BLaER1 treated with 17β-estradiol and CSF1 and Interleukin-3, amounts not matched to agents 10 nM and 100 nM (cell line): ENCODE measurements around the gene ATP1B3.
A peak's percentile ranks its signal among the peaks of the same experiment; 100 is the strongest.
"Not testable (repeated sequence)": the region's sequence is repeated elsewhere in the genome, so short reads cannot be mapped to it uniquely, and the experiment has no call there.

Source experiments
- H3K27ac ChIP-seq, 11 experiments: shearing (Covaris generic); formaldehyde crosslinking; 2 replicates each; pipeline ENCODE4 v1.8.1; 2022
- H3K27me3 ChIP-seq, 11 experiments: shearing (Covaris generic); formaldehyde crosslinking; 2 replicates each; pipeline ENCODE4 v1.8.1; 2022
- H3K36me3 ChIP-seq, 11 experiments: shearing (Covaris generic); formaldehyde crosslinking; 2 replicates each; pipeline ENCODE4 v1.8.1; 2022
- H3K4me1 ChIP-seq, 10 experiments: shearing (Covaris generic); formaldehyde crosslinking; 2 replicates each; pipeline ENCODE4 v1.8.1; 2022
- H3K4me2 ChIP-seq, 11 experiments: shearing (Covaris generic); formaldehyde crosslinking; 2 replicates each; pipeline ENCODE4 v1.8.1; 2022
- H3K4me3 ChIP-seq, 10 experiments: shearing (Covaris generic); formaldehyde crosslinking; 2 replicates each; pipeline ENCODE4 v1.8.1; 2022
- H3K9ac ChIP-seq, 11 experiments: shearing (Covaris generic); formaldehyde crosslinking; 2 replicates each; pipeline ENCODE4 v1.8.1; 2022
- H3K9me3 ChIP-seq, 11 experiments: shearing (Covaris generic); formaldehyde crosslinking; replicated peaks in 1 of 11; 2 replicates each; pipeline ENCODE4 v1.8.1; 2022
- H4K20me1 ChIP-seq, 11 experiments: shearing (Covaris generic); formaldehyde crosslinking; 2 replicates each; pipeline ENCODE4 v1.8.1; 2022
- Cebpa-rat ChIP-seq, 11 experiments: shearing (Covaris generic); IDR thresholded peaks; 2 replicates each; pipeline ENCODE4 v1.8.1; 2022

The ATP1B3 gene

DNA sequence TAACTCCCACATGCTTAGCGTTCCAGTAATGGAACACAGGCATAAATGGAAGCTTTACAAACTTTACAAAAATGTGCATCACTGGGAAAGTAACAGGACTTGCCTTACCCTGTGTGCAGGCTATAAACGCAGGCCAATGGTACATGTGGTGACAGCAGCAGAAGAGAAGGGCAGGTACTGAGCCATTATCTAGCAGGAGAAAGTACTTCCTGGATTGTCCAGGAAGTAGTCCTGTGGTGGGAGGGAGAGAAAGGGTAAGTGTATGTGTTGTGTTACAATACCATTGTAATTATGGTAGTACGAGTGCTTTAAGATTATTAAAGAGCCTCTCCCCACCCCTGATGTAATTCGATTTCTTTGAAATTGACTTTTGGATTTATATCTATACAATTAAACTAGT is 5.3 kb downstream of the ATP1B3 start:
- peak overlapping the region; percentile 31 to 95 (median 57) for H3K4me2 ChIP-seq
- no peak for TF ChIP-seq Cebpa-rat (IDR thresholded peaks at IDR 0.05)
- H3K36me3 ChIP-seq = peaks cover 29 to 68% (median 55%) of the 10 kb centered on the region in 11 experiments
- H3K4me1 ChIP-seq = peaks cover 18 to 68% (median 40%) of the 10 kb centered on the region in 10 experiments
- peaks cover 0 to 17% (median 11%) of the 10 kb centered on the region in 11 experiments; a peak in 17 of 22 replicates for H3K9me3 ChIP-seq
- H3K27me3 ChIP-seq = no peaks in the 10 kb centered on the region
- peaks cover 43 to 100% (median 92%) of the 10 kb centered on the region in 11 experiments; a peak in 21 of 22 replicates for H4K20me1 ChIP-seq
- H3K9ac ChIP-seq = no peak overlapping the region
- no peak overlapping the region for H3K27ac ChIP-seq
- no peak overlapping the region for H3K4me3 ChIP-seq

DNA sequence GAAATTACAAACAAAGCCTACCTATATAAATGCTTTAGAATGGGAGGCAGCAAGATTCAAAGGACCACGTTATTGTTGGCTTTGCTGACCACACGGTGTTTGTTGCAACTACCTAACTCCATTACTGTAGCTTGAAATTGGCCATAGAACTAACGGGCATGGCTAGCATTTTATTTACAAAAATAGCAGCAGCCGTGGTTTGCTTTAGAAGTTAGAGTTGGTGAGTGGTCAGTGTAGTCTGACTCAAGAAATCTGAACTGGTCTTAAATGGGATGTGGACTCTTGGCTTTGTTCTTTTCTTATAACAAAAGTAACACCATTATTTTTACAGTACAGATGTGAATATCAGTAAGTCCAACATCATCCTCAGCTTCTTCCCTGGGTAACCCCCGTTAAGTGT is 10.6 kb downstream of the ATP1B3 start:
- Histone ChIP-seq H3K4me2 (no peak overlapping the region), H4K20me1 (peaks cover 28 to 100% (median 80%) of the 10 kb centered on the region in 11 experiments; a peak in 21 of 22 replicates), H3K27ac (no peak overlapping the region), H3K4me1 (peaks cover 0 to 43% (median under 1%) of the 10 kb centered on the region in 10 experiments; a peak in 9 of 20 replicates), H3K36me3 (peaks cover 50 to 84% (median 74%) of the 10 kb centered on the region in 11 experiments), H3K9ac (no peak overlapping the region), H3K9me3 (peaks cover 18 to 43% (median 38%) of the 10 kb centered on the region in 11 experiments), H3K27me3 (no peaks in the 10 kb centered on the region), H3K4me3 (no peak overlapping the region)
- no peak for TF ChIP-seq Cebpa-rat (IDR thresholded peaks at IDR 0.05)

DNA sequence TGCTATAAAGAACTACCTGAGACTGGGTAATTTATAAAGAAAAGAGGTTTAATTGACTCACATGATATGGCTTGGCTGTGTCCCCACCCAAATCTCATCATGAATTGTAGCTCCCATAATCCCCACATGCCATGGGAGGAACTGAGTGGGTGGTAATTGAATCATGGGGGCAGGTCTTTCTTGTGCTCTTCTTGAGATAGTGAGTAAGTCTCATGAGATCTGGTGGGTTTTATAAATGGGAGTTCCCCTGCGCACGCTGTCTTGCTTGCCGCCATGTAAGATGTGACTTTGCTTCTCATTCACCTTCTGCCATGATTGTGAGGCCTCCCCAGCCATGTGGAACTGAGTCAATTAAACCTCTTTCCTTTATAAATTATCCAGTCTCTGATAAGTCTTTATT is 12.1 kb downstream of the ATP1B3 start:
- H3K4me2 ChIP-seq, H3K4me3 ChIP-seq, H3K27me3 ChIP-seq, H3K27ac ChIP-seq, H3K9ac ChIP-seq: not testable (repeated sequence)
- H4K20me1 ChIP-seq = peaks cover 19 to 100% (median 80%) of the 10 kb centered on the region in 11 experiments; a peak in 20 of 22 replicates
- peaks cover 0 to 43% (median 0%) of the 10 kb centered on the region in 10 experiments; a peak in 7 of 20 replicates for H3K4me1 ChIP-seq
- H3K9me3 ChIP-seq = peaks cover 18 to 43% (median 38%) of the 10 kb centered on the region in 11 experiments
- peaks cover 39 to 82% (median 69%) of the 10 kb centered on the region in 11 experiments for H3K36me3 ChIP-seq

DNA sequence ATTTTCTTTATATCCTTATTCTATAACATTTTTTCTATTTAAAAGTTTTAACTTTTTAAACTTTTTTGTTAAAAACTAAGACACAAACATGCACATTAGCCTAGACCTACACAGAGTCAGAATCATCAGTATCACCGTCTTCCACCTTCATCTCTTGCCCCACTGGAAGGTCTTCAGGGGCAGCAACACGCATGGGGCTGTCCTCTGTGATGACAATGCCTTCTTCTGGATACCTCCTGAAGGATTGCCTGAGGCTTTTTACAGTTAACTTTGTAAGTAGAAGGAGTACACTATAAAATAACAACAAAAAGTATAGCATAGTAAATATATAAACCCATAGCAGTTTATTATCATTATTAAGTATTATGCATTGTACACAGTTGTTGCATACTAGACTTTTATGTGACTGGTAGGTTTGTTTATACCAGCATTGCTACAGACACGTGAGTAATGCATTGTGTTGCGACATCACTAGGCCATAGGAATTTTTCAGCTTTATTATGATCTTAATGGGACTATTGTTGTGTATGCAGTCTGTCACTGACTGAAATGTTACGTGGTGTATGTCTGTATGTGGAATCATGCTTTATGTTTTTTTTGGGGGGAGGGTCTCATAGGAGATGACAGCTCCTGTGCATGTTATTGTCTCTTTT is 18.2 kb downstream of the ATP1B3 start:
- TF ChIP-seq Cebpa-rat (IDR thresholded peaks at IDR 0.05) = peak in 5 of 11 experiments; percentile 41 to 84 (median 66); a peak in 9 of 22 replicates
- peak overlapping the region in 7 of 11 experiments; percentile 0 to 47 (median 19); a peak in 8 of 22 replicates for H3K4me2 ChIP-seq
- no peak overlapping the region for H3K4me3 ChIP-seq
- peaks cover 44 to 82% (median 70%) of the 10 kb centered on the region in 11 experiments for H3K36me3 ChIP-seq
- H3K9ac ChIP-seq = no peak overlapping the region
- peaks cover 0 to 49% (median 10%) of the 10 kb centered on the region in 10 experiments; a peak in 13 of 20 replicates for H3K4me1 ChIP-seq
- H3K27me3 ChIP-seq = no peaks in the 10 kb centered on the region
- H4K20me1 ChIP-seq = peaks cover 5 to 87% (median 61%) of the 10 kb centered on the region in 11 experiments; a peak in 19 of 22 replicates
- peak overlapping the region in 3 of 11 experiments; percentile 12 to 17 (median 14); a peak in 2 of 22 replicates for H3K27ac ChIP-seq
- H3K9me3 ChIP-seq = peaks cover 11 to 40% (median 31%) of the 10 kb centered on the region in 11 experiments

DNA sequence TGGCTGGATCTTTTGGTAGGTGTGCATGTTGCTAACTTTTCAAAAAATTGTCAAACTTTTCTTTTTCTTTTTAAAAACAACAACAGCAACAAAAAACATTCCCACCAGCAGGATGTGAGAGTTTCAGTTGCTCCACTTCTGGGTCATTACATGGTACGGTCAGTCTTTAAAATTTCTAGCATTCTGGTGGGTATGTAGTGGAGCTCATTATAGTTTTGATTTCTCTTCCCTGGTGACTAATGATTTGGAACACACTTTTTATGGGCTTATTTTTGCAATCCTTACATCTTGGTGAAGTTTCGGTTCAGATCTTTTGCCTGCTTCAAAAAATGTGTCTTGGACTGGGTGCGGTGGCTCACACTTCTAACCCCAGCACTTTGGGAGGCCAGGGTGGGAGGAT is 19.3 kb downstream of the ATP1B3 start:
- no peak overlapping the region for H3K4me3 ChIP-seq
- H3K9ac ChIP-seq = no peak overlapping the region
- H3K4me1 ChIP-seq = peaks cover 0 to 41% (median 10%) of the 10 kb centered on the region in 10 experiments; a peak in 13 of 20 replicates
- TF ChIP-seq Cebpa-rat (IDR thresholded peaks at IDR 0.05) = no peak
- H4K20me1 ChIP-seq = peaks cover 5 to 87% (median 61%) of the 10 kb centered on the region in 11 experiments; a peak in 19 of 22 replicates
- no peak overlapping the region for H3K4me2 ChIP-seq
- H3K27me3 ChIP-seq = no peaks in the 10 kb centered on the region
- H3K27ac ChIP-seq = no peak overlapping the region
- H3K36me3 ChIP-seq = peaks cover 54 to 86% (median 79%) of the 10 kb centered on the region in 11 experiments
- H3K9me3 ChIP-seq = peaks cover 21 to 50% (median 41%) of the 10 kb centered on the region in 11 experiments

DNA sequence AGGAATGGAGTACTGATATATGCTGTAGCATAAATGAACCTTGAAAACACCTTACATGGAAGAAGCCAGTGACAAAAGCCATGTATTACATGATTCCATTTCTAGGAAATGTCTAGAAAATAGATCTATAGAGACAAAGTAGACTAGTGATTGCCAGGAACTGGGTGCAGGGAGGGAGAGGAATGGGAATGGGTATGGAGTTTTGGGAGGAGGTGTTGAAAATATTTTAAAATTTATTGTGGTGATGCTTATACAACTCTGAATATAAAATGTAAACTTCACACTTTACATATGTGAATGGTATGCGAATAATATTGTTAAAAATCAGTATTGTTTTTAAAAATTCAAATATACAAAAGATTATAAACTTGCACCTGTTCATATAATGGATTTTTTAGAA is 22.5 kb downstream of the ATP1B3 start:
- no peak overlapping the region for H3K9ac ChIP-seq
- H3K27me3 ChIP-seq = no peaks in the 10 kb centered on the region
- no peak for TF ChIP-seq Cebpa-rat (IDR thresholded peaks at IDR 0.05)
- H3K9me3 ChIP-seq = peaks cover 21 to 50% (median 42%) of the 10 kb centered on the region in 11 experiments
- peaks cover 61 to 90% (median 80%) of the 10 kb centered on the region in 11 experiments for H3K36me3 ChIP-seq
- peaks cover 12 to 84% (median 61%) of the 10 kb centered on the region in 11 experiments; a peak in 19 of 22 replicates for H4K20me1 ChIP-seq
- H3K27ac ChIP-seq = no peak overlapping the region
- H3K4me1 ChIP-seq = peaks cover 0 to 34% (median 11%) of the 10 kb centered on the region in 10 experiments; a peak in 13 of 20 replicates
- H3K4me3 ChIP-seq = no peak overlapping the region
- H3K4me2 ChIP-seq = no peak overlapping the region

DNA sequence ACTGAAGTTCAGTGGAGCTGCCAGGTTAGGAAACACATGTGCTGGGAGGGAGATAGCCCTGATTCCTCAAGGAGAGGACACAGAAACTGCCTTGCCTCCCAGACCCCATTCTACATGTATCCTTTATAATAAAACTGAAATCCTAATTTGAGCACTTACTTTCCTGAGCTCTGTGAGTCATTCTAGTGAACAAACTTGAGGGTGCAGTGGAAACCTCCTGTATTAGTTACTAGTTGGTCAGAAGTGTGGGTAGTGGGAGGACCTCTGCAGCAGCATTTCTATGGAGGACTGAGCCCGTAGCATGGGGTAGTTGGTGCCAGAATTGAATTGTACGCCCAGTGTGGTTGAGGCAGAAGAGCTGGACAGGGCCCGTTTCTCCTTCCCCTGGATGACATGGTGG is 23.9 kb downstream of the ATP1B3 start:
- Histone ChIP-seq H3K9ac (no peak overlapping the region), H3K4me3 (0 out of 20 replicates have a peak overlapping the region, but pooled peaks of 1 of the 10 experiments have one; percentile 1), H3K4me2 (peak overlapping the region in 1 of 11 experiments; percentile 8; a peak in 1 of 22 replicates), H3K36me3 (peaks cover 70 to 89% (median 81%) of the 10 kb centered on the region in 11 experiments), H3K27me3 (no peaks in the 10 kb centered on the region), H3K4me1 (peaks cover 0 to 28% (median 0%) of the 10 kb centered on the region in 10 experiments; a peak in 8 of 20 replicates), H3K27ac (no peak overlapping the region), H4K20me1 (peaks cover 12 to 82% (median 48%) of the 10 kb centered on the region in 11 experiments; a peak in 19 of 22 replicates), H3K9me3 (peaks cover 21 to 50% (median 42%) of the 10 kb centered on the region in 11 experiments)
- no peak for TF ChIP-seq Cebpa-rat (IDR thresholded peaks at IDR 0.05)

DNA sequence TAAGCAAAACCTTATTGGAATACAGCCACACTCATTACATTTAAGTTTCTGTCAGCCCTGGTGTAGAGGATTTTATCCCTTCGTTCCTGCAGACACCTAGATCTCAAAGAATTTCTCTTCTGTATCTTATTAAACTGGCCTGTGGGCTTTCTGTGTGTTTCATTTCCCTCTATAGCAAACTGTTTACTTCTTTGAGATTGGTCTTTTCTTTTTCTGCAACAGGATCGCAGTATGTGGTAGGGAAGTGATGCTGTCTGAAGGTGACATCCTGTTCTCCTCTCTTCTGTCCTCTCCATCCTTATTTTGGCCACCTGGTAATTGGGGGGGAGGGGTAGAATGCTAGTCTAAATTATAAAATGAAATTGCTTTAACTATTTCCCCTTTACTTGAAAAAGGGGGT is 25.5 kb downstream of the ATP1B3 start:
- Histone ChIP-seq H3K27me3 (no peaks in the 10 kb centered on the region), H3K4me2 (peak overlapping the region in 1 of 11 experiments; percentile 15; a peak in 2 of 22 replicates), H3K27ac (no peak overlapping the region), H3K9ac (no peak overlapping the region), H3K9me3 (peaks cover 21 to 40% (median 37%) of the 10 kb centered on the region in 11 experiments), H3K36me3 (peaks cover 58 to 86% (median 75%) of the 10 kb centered on the region in 11 experiments), H4K20me1 (peaks cover 12 to 69% (median 39%) of the 10 kb centered on the region in 11 experiments; a peak in 19 of 22 replicates), H3K4me1 (peaks cover 0 to 41% (median 0%) of the 10 kb centered on the region in 10 experiments; a peak in 9 of 20 replicates), H3K4me3 (no peak overlapping the region)
- no peak for TF ChIP-seq Cebpa-rat (IDR thresholded peaks at IDR 0.05)

DNA sequence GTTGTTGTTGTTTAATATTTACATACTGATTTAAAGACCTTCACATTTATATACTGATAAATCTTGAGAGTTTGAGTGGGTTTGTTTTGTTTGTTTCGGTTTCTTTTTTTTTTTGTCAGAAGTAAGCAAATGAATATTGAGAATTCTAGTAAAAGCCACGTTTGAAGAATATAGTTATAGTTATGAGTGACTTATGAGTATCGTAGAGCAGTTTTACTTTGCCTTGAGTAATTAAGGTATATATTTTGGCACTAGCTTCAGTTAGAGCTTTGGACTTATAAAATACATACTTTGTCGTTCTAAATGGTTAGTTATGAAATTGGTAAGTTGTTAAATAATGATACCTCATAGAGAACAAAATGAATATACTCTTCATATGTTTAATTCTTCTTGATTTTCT is 27.8 kb downstream of the ATP1B3 start:
- no peak overlapping the region for H3K27ac ChIP-seq
- H3K4me2 ChIP-seq = no peak overlapping the region
- peaks cover 0 to 62% (median 0%) of the 10 kb centered on the region in 10 experiments; a peak in 9 of 20 replicates for H3K4me1 ChIP-seq
- peaks cover 12 to 60% (median 37%) of the 10 kb centered on the region in 11 experiments; a peak in 19 of 22 replicates for H4K20me1 ChIP-seq
- H3K9me3 ChIP-seq = peaks cover 12 to 17% (median 14%) of the 10 kb centered on the region in 11 experiments
- peaks cover 58 to 85% (median 75%) of the 10 kb centered on the region in 11 experiments for H3K36me3 ChIP-seq
- no peak for TF ChIP-seq Cebpa-rat (IDR thresholded peaks at IDR 0.05)
- H3K27me3 ChIP-seq = no peaks in the 10 kb centered on the region
- no peak overlapping the region for H3K9ac ChIP-seq
- no peak overlapping the region for H3K4me3 ChIP-seq
